HL-60 (cell line): Measurements from ENCODE around the gene KIF7.

ENCODE experiments used
- DNase-seq, 2 experiments: peaks; one replicate each; pipeline ENCODE4 v3.0.0-alpha.2; 2010 to 2020; ENCODE audit warnings: low read depth in 1 of 2, low spot score in 1 of 2
- H3K27ac ChIP-seq: fragments of 250-450 bp; sonication (Bioruptor Pico); replicated peaks from 2 replicates; pipeline ENCODE4 v1.5.1; 2020; ENCODE audit warnings: mild to moderate bottlenecking, moderate library complexity
- H3K27me3 ChIP-seq: fragments of 250-450 bp; sonication (Bioruptor Pico); 2 replicates; pipeline ENCODE4 v1.5.1; 2021; ENCODE audit warnings: mild to moderate bottlenecking, moderate library complexity; ENCODE audit not compliant: insufficient read depth, poor library complexity, severe bottlenecking
- H3K4me3 ChIP-seq: replicated peaks from 2 replicates; pipeline ENCODE4 v1.5.1; 2011; ENCODE audit warnings: mild to moderate bottlenecking, control low read depth, low read length; ENCODE audit not compliant: insufficient read depth
- CTCF ChIP-seq: IDR thresholded peaks from one replicate; pipeline ENCODE4 v1.5.1; 2011; ENCODE audit warnings: low read length, control low read depth, inconsistent platforms; ENCODE audit not compliant: insufficient read depth
- GABPA ChIP-seq: IDR thresholded peaks from 2 replicates; pipeline ENCODE4 v1.6.1; 2012; ENCODE audit warnings: low read depth
- POLR2AphosphoS5 ChIP-seq: IDR thresholded peaks from 2 replicates; pipeline ENCODE4 v1.6.1; 2012; ENCODE audit warnings: low read depth
- REST ChIP-seq: IDR thresholded peaks from 2 replicates; pipeline ENCODE4 v1.6.1; 2012; ENCODE audit warnings: low read depth; ENCODE audit not compliant: insufficient replicate concordance
- SPI1 ChIP-seq: IDR thresholded peaks from 2 replicates; pipeline ENCODE4 v1.6.1; 2012; ENCODE audit warnings: low read depth, mild to moderate bottlenecking, borderline replicate concordance

The KIF7 gene

GRCh38 chr15:89652131-89652530 is 3.1 kb downstream of the KIF7 start:
- H3K4me3 ChIP-seq: no peak overlapping the region
- no peak for TF ChIP-seq CTCF
- no peak for TF ChIP-seq POLR2AphosphoS5
- TF ChIP-seq SPI1: no peak
- no peak for TF ChIP-seq GABPA
- TF ChIP-seq REST: no peak
- DNase-seq: no peak
- H3K27ac ChIP-seq: no peak overlapping the region
- H3K27me3 ChIP-seq: peaks cover 30% of the 10 kb centered on the region

- no peak overlapping the region for H3K4me3 ChIP-seq
- H3K27ac ChIP-seq: no peak overlapping the region
- H3K27me3 ChIP-seq: peaks cover 13% of the 10 kb centered on the region
- no peak for DNase-seq
- TF ChIP-seq GABPA (no peak), SPI1 (no peak), CTCF (no peak), REST (no peak), POLR2AphosphoS5 (no peak)
Observed at GRCh38 chr15:89649716-89650115, 5.6 kb downstream of the KIF7 start.

- TF ChIP-seq GABPA (no peak), REST (no peak), POLR2AphosphoS5 (no peak), CTCF (no peak), SPI1 (no peak)
- DNase-seq: no peak
- Histone ChIP-seq H3K27me3 (peaks cover 8% of the 10 kb centered on the region), H3K27ac (no peak overlapping the region), H3K4me3 (no peak overlapping the region)
Observed at GRCh38 chr15:89649013-89649625, 6.1 kb downstream of the KIF7 start.
